LoVo (cell line): Measurements from ENCODE around the gene SLPI.

Source experiments
- DNase-seq: peaks from one replicate; pipeline ENCODE4 v3.0.0-alpha.2; 2016; ENCODE audit warnings: low spot score

The SLPI gene

GRCh38 chr20:45212836-45213235 lies 41.5 kb downstream of the SLPI start:
- no peak for DNase-seq

GRCh38 chr20:45211569-45212474 lies 42.5 kb downstream of the SLPI start:
- no peak for DNase-seq

GRCh38 chr20:45209924-45210323 lies 44.4 kb downstream of the SLPI start:
- no peak for DNase-seq

DNA sequence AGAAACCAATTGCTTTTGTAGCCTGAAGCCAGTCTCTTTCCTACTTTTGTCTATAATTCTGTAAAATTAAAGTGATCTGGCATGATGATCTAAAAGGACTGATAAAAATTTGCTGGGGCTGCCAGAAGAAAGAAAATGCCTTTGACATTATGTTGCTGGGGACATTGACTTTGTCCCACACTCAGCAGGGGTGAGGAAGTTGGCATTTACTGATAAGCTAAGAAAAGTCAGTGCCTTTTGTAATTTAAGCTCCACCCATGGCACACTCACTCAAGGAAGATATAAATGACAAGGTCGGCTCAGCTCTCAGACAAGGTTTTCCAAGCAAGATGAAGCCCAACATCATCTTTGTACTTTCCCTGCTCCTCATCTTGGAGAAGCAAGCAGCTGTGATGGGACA lies 47.6 kb downstream of the SLPI start, which contains the start of gene SEMG1:
Gene SEMG1, plus strand, starts transcription at position 309 of the 400 bp plus-strand sequence. Its CDS starts 21 bp downstream, at position 330.
- peak; percentile 55 for DNase-seq
